PC-3 (cell line): ENCODE results near the gene GPR26. TPM values are rescaled to one million over a fixed set of nuclear protein-coding genes. Genes with fewer than 3 reads are reported as not detected.

ENCODE experiments used
- ATAC-seq: fragments of 200-7000 bp; cut with Tn5 transposase; 2 replicates; pipeline ENCODE4 v1.9.1; 2020; ENCODE audit warnings: mild to moderate bottlenecking, moderate library complexity
- BruUV-seq: library from RNA; stranded (reverse); fragments of 400-500 nt; replicated peaks from 2 replicates; lab custom pipeline; 2021; lab: Mats Ljungman, UMichigan
- CTCF ChIA-PET: fragments of 300-600 bp; sonication (Branson Sonifier 250); formaldehyde crosslinking; loops from one replicate; lab custom pipeline; 2022; ENCODE audit warnings: antibody characterized with exemption; lab: Charles Lee
- POLR2A ChIA-PET: fragments of 300-600 bp; sonication (Branson Sonifier 250); formaldehyde crosslinking; loops from one replicate; lab custom pipeline; 2022; ENCODE audit warnings: antibody characterized with exemption; ENCODE audit not compliant: unreplicated experiment; lab: Charles Lee
- DNase-seq: peaks from one replicate; pipeline ENCODE4 v3.0.0-alpha.2; 2015
- H2AFZ ChIP-seq: fragments of 300-600 bp; sonication (generic); 2 replicates; pipeline ENCODE4 v1.6.0; 2016; ENCODE audit warnings: antibody characterized with exemption, low read length
- H3F3A ChIP-seq: fragments of 300-600 bp; sonication (generic); one replicate; pipeline ENCODE4 v1.6.0; 2017; ENCODE audit warnings: antibody characterized with exemption, low read length, control low read depth, mild to moderate bottlenecking; ENCODE audit not compliant: unreplicated experiment
- H3K27ac ChIP-seq: fragments of 300-600 bp; sonication (generic); 2 replicates; pipeline ENCODE4 v1.5.1; 2016; ENCODE audit warnings: mild to moderate bottlenecking, low read length
- H3K27me3 ChIP-seq: fragments of 300-600 bp; sonication (generic); 2 replicates; pipeline ENCODE4 v1.6.1; 2016; ENCODE audit warnings: low read length, mixed read lengths
- H3K36me3 ChIP-seq: fragments of 300-600 bp; sonication (generic); 2 replicates; pipeline ENCODE4 v1.6.1; 2016; ENCODE audit warnings: low read depth, mixed run types, low read length, mixed read lengths
- H3K4me1 ChIP-seq: fragments of 300-600 bp; sonication (generic); 2 replicates; pipeline ENCODE4 v1.5.1; 2016; ENCODE audit warnings: low read length; ENCODE audit not compliant: insufficient read depth
- H3K4me2 ChIP-seq: fragments of 300-600 bp; sonication (generic); 2 replicates; pipeline ENCODE4 v1.6.0; 2016; ENCODE audit warnings: low read length
- H3K4me3 ChIP-seq: fragments of 300-600 bp; sonication (generic); 2 replicates; pipeline ENCODE4 v1.5.1; 2016; ENCODE audit warnings: mild to moderate bottlenecking, low read length, mixed read lengths
- H3K79me2 ChIP-seq: fragments of 300-600 bp; sonication (generic); 2 replicates; pipeline ENCODE4 v1.6.1; 2017; ENCODE audit warnings: low read length, mixed read lengths
- H3K9ac ChIP-seq: fragments of 300-600 bp; sonication (generic); 2 replicates; pipeline ENCODE4 v1.6.0; 2016; ENCODE audit warnings: mild to moderate bottlenecking, low read length
- H3K9me2 ChIP-seq: fragments of 300-600 bp; sonication (generic); replicated peaks from 2 replicates; pipeline ENCODE4 v1.6.1; 2016; ENCODE audit warnings: mixed run types, low read length, mixed read lengths
- H3K9me3 ChIP-seq: fragments of 300-600 bp; sonication (generic); 2 replicates; pipeline ENCODE4 v1.6.1; 2016; ENCODE audit warnings: low read length, mixed read lengths
- H4K20me1 ChIP-seq: fragments of 300-600 bp; sonication (generic); 2 replicates; pipeline ENCODE4 v1.6.1; 2016; ENCODE audit warnings: low read length, mixed read lengths
- CTCF ChIP-seq: fragments of 300-600 bp; sonication (generic); conservative IDR thresholded peaks from 2 replicates; pipeline ENCODE4 v1.5.1; 2017; ENCODE audit warnings: antibody characterized with exemption, low read depth, mild to moderate bottlenecking, low read length
- EZH2 ChIP-seq: fragments of 300-600 bp; sonication (generic); IDR thresholded peaks from one replicate; pipeline ENCODE4 v1.6.1; 2017; ENCODE audit warnings: antibody characterized with exemption, mild to moderate bottlenecking, low read length; ENCODE audit not compliant: unreplicated experiment
- EZH2phosphoT487 ChIP-seq: fragments of 300-600 bp; sonication (generic); IDR thresholded peaks from 2 replicates; pipeline ENCODE4 v1.6.1; 2018; ENCODE audit warnings: mild to moderate bottlenecking, antibody characterized with exemption, low read length, borderline replicate concordance
- intact Hi-C: fragments of 100-400 bp; cut with micrococcal nuclease; formaldehyde crosslinking; loops from 2 replicates; pipeline ENCODE4 v1.9.0; 2023
- total RNA-seq: library from RNA; depleted of rRNA; stranded (reverse); fragments of >200 nt; gene quantifications from 2 replicates; pipeline ENCODE4 v1.2.3, GENCODE V29; 2014

GPR26 gene
- total RNA-seq, 1 experiment from 2014 or later, result not detected

- BruUV-seq, result no TSS peak
- no peaks in the 10 kb centered on the region for H3K4me1 ChIP-seq
Observed at GRCh38 chr10:123704812-123705211, 38.7 kb downstream of the GPR26 start.

GRCh38 chr10:123706236-123706635, 40.1 kb downstream of the GPR26 start:
- intact Hi-C loops, result no loop called here
- ChIA-PET POLR2A (no interaction called here), CTCF (no interaction called here)
- DNase-seq, result no peak
- no peak overlapping the region for H3K4me3 ChIP-seq
- H2AFZ ChIP-seq, result no peak overlapping the region
- no peak for ATAC-seq
- no peak overlapping the region for H3K27ac ChIP-seq
- no peaks in the 10 kb centered on the region for H3K36me3 ChIP-seq
- no peaks in the 10 kb centered on the region for H3F3A ChIP-seq
- no peaks in the 10 kb centered on the region for H3K79me2 ChIP-seq
- BruUV-seq, result no TSS peak
- no peaks in the 10 kb centered on the region for H3K4me1 ChIP-seq
- H3K9ac ChIP-seq, result no peak overlapping the region
- no peak overlapping the region for H3K4me2 ChIP-seq
- peaks cover 23% of the 10 kb centered on the region for H3K27me3 ChIP-seq
- no peaks in the 10 kb centered on the region for H3K9me3 ChIP-seq
- TF ChIP-seq EZH2phosphoT487 (no peak), CTCF (no peak), EZH2 (no peak)
- H4K20me1 ChIP-seq, result no peaks in the 10 kb centered on the region
- H3K9me2 ChIP-seq, result no peaks in the 10 kb centered on the region

More at GRCh38 chr10:123704812-123705211, 38.7 kb downstream of the GPR26 start:
- H4K20me1 ChIP-seq, result no peaks in the 10 kb centered on the region
- ATAC-seq, result no peak
- H3K79me2 ChIP-seq, result no peaks in the 10 kb centered on the region
- H3K27ac ChIP-seq, result no peak overlapping the region
- no peak for TF ChIP-seq EZH2phosphoT487
- no peak for TF ChIP-seq CTCF
- no peak for TF ChIP-seq EZH2
- H3F3A ChIP-seq, result no peaks in the 10 kb centered on the region
- H3K9me3 ChIP-seq, result no peaks in the 10 kb centered on the region
- H3K36me3 ChIP-seq, result no peaks in the 10 kb centered on the region
- peaks cover 17% of the 10 kb centered on the region for H3K27me3 ChIP-seq
- ChIA-PET CTCF (no interaction called here), POLR2A (no interaction called here)
- intact Hi-C loops, result no loop called here
- H3K4me3 ChIP-seq, result no peak overlapping the region
- H3K9ac ChIP-seq, result no peak overlapping the region
- H3K4me2 ChIP-seq, result no peak overlapping the region
- no peaks in the 10 kb centered on the region for H3K9me2 ChIP-seq
- no peak for DNase-seq
- H2AFZ ChIP-seq, result no peak overlapping the region

GRCh38 chr10:123715546-123715945, 49.4 kb downstream of the GPR26 start:
- Histone ChIP-seq H3K4me2 (no peak overlapping the region), H3K79me2 (no peaks in the 10 kb centered on the region), H3K4me1 (no peaks in the 10 kb centered on the region), H3F3A (no peaks in the 10 kb centered on the region), H4K20me1 (no peaks in the 10 kb centered on the region), H3K36me3 (no peaks in the 10 kb centered on the region), H2AFZ (no peak overlapping the region), H3K27me3 (no peaks in the 10 kb centered on the region), H3K9me2 (no peaks in the 10 kb centered on the region), H3K9ac (no peak overlapping the region), H3K27ac (no peak overlapping the region), H3K4me3 (no peak overlapping the region), H3K9me3 (no peaks in the 10 kb centered on the region)
- POLR2A ChIA-PET, result no interaction called here
- TF ChIP-seq EZH2, result no peak
- no peak for TF ChIP-seq EZH2phosphoT487
- no peak for TF ChIP-seq CTCF
- BruUV-seq, result no TSS peak
- ATAC-seq, result no peak
- CTCF ChIA-PET, result no interaction called here
- DNase-seq, result no peak
- intact Hi-C loops, result no loop called here
